IPS-20b (cell line): ENCODE measurements around the gene PLVAP.

ENCODE experiments used
- H3K27ac ChIP-seq: one replicate; pipeline ENCODE4 v1.5.1; 2013; ENCODE audit warnings: low read length
- H3K27me3 ChIP-seq: 2 replicates; pipeline ENCODE4 v1.6.1; 2013; ENCODE audit warnings: mild to moderate bottlenecking, low read length, inconsistent platforms; ENCODE audit not compliant: insufficient read depth
- H3K36me3 ChIP-seq: 2 replicates; pipeline ENCODE4 v1.6.1; 2013; ENCODE audit warnings: low read depth, mild to moderate bottlenecking, inconsistent platforms, low read length, moderate library complexity; ENCODE audit not compliant: insufficient read depth
- H3K4me1 ChIP-seq: 2 replicates; pipeline ENCODE4 v1.6.1; 2013; ENCODE audit warnings: mild to moderate bottlenecking, control low read depth, inconsistent platforms, low read length, moderate library complexity; ENCODE audit not compliant: insufficient read depth
- H3K4me3 ChIP-seq: 2 replicates; pipeline ENCODE4 v1.5.1; 2013; ENCODE audit warnings: mild to moderate bottlenecking, low read length, inconsistent platforms
- H3K9ac ChIP-seq: 2 replicates; pipeline ENCODE4 v1.6.1; 2013; ENCODE audit warnings: low read depth, mild to moderate bottlenecking, inconsistent platforms, low read length, moderate library complexity
- H3K9me3 ChIP-seq: 2 replicates; pipeline ENCODE4 v1.6.1; 2013; ENCODE audit warnings: mild to moderate bottlenecking, low read depth, low read length, inconsistent platforms; ENCODE audit not compliant: insufficient read depth

The PLVAP gene

GRCh38 chr19:17337675-17338432, 39.3 kb downstream of the PLVAP start:
- Histone ChIP-seq H3K9me3 (no peaks in the 10 kb centered on the region), H3K36me3 (peaks cover 16% of the 10 kb centered on the region; the same call in 1 of the 2 replicates), H3K4me3 (peak overlapping the region; percentile 94), H3K27me3 (no peaks in the 10 kb centered on the region), H3K9ac (peak overlapping the region; percentile 85; the same call in 1 of the 2 replicates), H3K4me1 (peaks cover 5% of the 10 kb centered on the region; the same call in 1 of the 2 replicates), H3K27ac (no peak overlapping the region)

- peak within 1 kb of the TSS; percentile 94 for H3K4me3 ChIP-seq
- H3K27me3 ChIP-seq: no peaks in the 10 kb centered on the region
- H3K9ac ChIP-seq: peak within 1 kb of the TSS; percentile 94
- H3K36me3 ChIP-seq: peaks cover 10% of the 10 kb centered on the region; the same call in 1 of the 2 replicates
- H3K9me3 ChIP-seq: no peaks in the 10 kb centered on the region
- H3K4me1 ChIP-seq: peaks cover 5% of the 10 kb centered on the region; the same call in 1 of the 2 replicates
- peak within 1 kb of the TSS; percentile 84 for H3K27ac ChIP-seq
Observed at GRCh38 chr19:17336872-17337674, 40.1 kb downstream of the PLVAP start, which contains the start of gene GTPBP3. TSS of gene GTPBP3 (plus strand) at chr19:17337553. CDS start at chr19:17337612, 59 bp downstream.

GRCh38 chr19:17335575-17335974, 41.6 kb downstream of the PLVAP start:
- peak overlapping the region; percentile 78; the same call in 1 of the 2 replicates for H3K4me3 ChIP-seq
- peaks cover 2% of the 10 kb centered on the region; the same call in 1 of the 2 replicates for H3K4me1 ChIP-seq
- H3K9me3 ChIP-seq: no peaks in the 10 kb centered on the region
- no peaks in the 10 kb centered on the region for H3K27me3 ChIP-seq
- no peak overlapping the region for H3K27ac ChIP-seq
- no peak overlapping the region for H3K9ac ChIP-seq
- no peaks in the 10 kb centered on the region for H3K36me3 ChIP-seq

GRCh38 chr19:17334414-17335409, 42.4 kb downstream of the PLVAP start, which contains the start of gene ANO8:
TSS of gene ANO8 (minus strand) at chr19:17334855. CDS start at chr19:17334670, 185 bp downstream.
- H3K27ac ChIP-seq: no peak within 1 kb of the TSS
- no peaks in the 10 kb centered on the region; the same call in 1 of the 2 replicates for H3K27me3 ChIP-seq
- no peaks in the 10 kb centered on the region for H3K9me3 ChIP-seq
- peak within 1 kb of the TSS; percentile 78 for H3K4me3 ChIP-seq
- H3K9ac ChIP-seq: peak within 1 kb of the TSS; percentile 88; the same call in 1 of the 2 replicates
- H3K4me1 ChIP-seq: peaks cover 2% of the 10 kb centered on the region; the same call in 1 of the 2 replicates
- H3K36me3 ChIP-seq: no peaks in the 10 kb centered on the region

- H3K4me1 ChIP-seq: peaks cover 2% of the 10 kb centered on the region; the same call in 1 of the 2 replicates
- no peaks in the 10 kb centered on the region for H3K9me3 ChIP-seq
- H3K27ac ChIP-seq: no peak overlapping the region
- peak overlapping the region; percentile 78 for H3K4me3 ChIP-seq
- H3K27me3 ChIP-seq: peaks cover 5% of the 10 kb centered on the region; the same call in 1 of the 2 replicates
- H3K36me3 ChIP-seq: no peaks in the 10 kb centered on the region
- H3K9ac ChIP-seq: peak overlapping the region; percentile 88; the same call in 1 of the 2 replicates
Observed at GRCh38 chr19:17333611-17334413, 43.3 kb downstream of the PLVAP start.

- Histone ChIP-seq H3K9ac (no peak overlapping the region), H3K27me3 (peaks cover 5% of the 10 kb centered on the region; the same call in 1 of the 2 replicates), H3K27ac (no peak overlapping the region), H3K36me3 (no peaks in the 10 kb centered on the region), H3K4me1 (0 out of 2 replicates have a peak, but pooled peaks cover 2% of the 10 kb centered on the region), H3K4me3 (no peak overlapping the region), H3K9me3 (no peaks in the 10 kb centered on the region)
Observed at GRCh38 chr19:17332677-17333581, 44.2 kb downstream of the PLVAP start.

GRCh38 chr19:17332360-17332676, 44.8 kb downstream of the PLVAP start:
- H3K9ac ChIP-seq: no peak overlapping the region
- no peaks in the 10 kb centered on the region for H3K36me3 ChIP-seq

GRCh38 chr19:17331045-17331558, 46.0 kb downstream of the PLVAP start:
- peaks cover 8% of the 10 kb centered on the region; the same call in 1 of the 2 replicates for H3K36me3 ChIP-seq
- H3K9me3 ChIP-seq: no peaks in the 10 kb centered on the region
- peaks cover 5% of the 10 kb centered on the region; the same call in 1 of the 2 replicates for H3K27me3 ChIP-seq
- no peak overlapping the region for H3K9ac ChIP-seq
- H3K4me3 ChIP-seq: no peak overlapping the region
- 0 out of 2 replicates have a peak, but pooled peaks cover 2% of the 10 kb centered on the region for H3K4me1 ChIP-seq
- no peak overlapping the region for H3K27ac ChIP-seq

More at GRCh38 chr19:17332360-17332676, 44.8 kb downstream of the PLVAP start:
- Histone ChIP-seq H3K27ac (no peak overlapping the region), H3K9me3 (no peaks in the 10 kb centered on the region), H3K4me1 (0 out of 2 replicates have a peak, but pooled peaks cover 2% of the 10 kb centered on the region), H3K4me3 (no peak overlapping the region), H3K27me3 (peaks cover 5% of the 10 kb centered on the region; the same call in 1 of the 2 replicates)

- no peaks in the 10 kb centered on the region for H3K9me3 ChIP-seq
- H3K27me3 ChIP-seq: peaks cover 5% of the 10 kb centered on the region; the same call in 1 of the 2 replicates
- no peak overlapping the region for H3K27ac ChIP-seq
- H3K4me3 ChIP-seq: no peak overlapping the region
- peaks cover 8% of the 10 kb centered on the region; the same call in 1 of the 2 replicates for H3K36me3 ChIP-seq
- no peak overlapping the region for H3K9ac ChIP-seq
- 0 out of 2 replicates have a peak, but pooled peaks cover 2% of the 10 kb centered on the region for H3K4me1 ChIP-seq
Observed at GRCh38 chr19:17330262-17331044, 46.7 kb downstream of the PLVAP start.
